Testis (tissue), 3 donors: ENCODE measurements around the gene MAP2K2. TPM values are rescaled to one million over a fixed set of nuclear protein-coding genes. Genes with fewer than 3 reads are reported as not detected.

Experiments
- DNase-seq: peaks from one replicate; pipeline ENCODE4 v3.0.0-alpha.2; 2019
- H3K27ac ChIP-seq, 2 donors: fragments of 200-600 bp; sonication (generic); one replicate each; pipeline ENCODE4 v1.5.1; 2019
- H3K27me3 ChIP-seq: fragments of 200-600 bp; sonication (generic); one replicate; pipeline ENCODE4 v1.5.1; 2019
- H3K36me3 ChIP-seq: fragments of 200-600 bp; sonication (generic); one replicate; pipeline ENCODE4 v1.5.1; 2017; ENCODE audit warnings: low read depth; ENCODE audit errors: missing control alignments
- H3K4me1 ChIP-seq: fragments of 200-600 bp; sonication (generic); one replicate; pipeline ENCODE4 v1.5.1; 2019
- H3K4me3 ChIP-seq, 2 donors: fragments of 200-600 bp; sonication (generic); one replicate each; pipeline ENCODE4 v1.5.1; 2017 to 2019
- H3K9me3 ChIP-seq: fragments of 200-600 bp; sonication (generic); one replicate; pipeline ENCODE4 v1.5.1; 2017
- CTCF ChIP-seq, 3 experiments: fragments of 450-650 bp in 2 of 3; fragments of 200-600 bp in 1 of 3; sonication (generic) in 1 of 3; IDR thresholded peaks; one replicate each; pipeline ENCODE4 v1.5.1; 2016 to 2019; ENCODE audit warnings: antibody characterized with exemption in 3 of 3, mild to moderate bottlenecking in 2 of 3, moderate library complexity in 1 of 3
- POLR2A ChIP-seq: fragments of 450-650 bp; IDR thresholded peaks from one replicate; pipeline ENCODE4 v1.6.1; 2017; ENCODE audit warnings: antibody characterized with exemption, mild to moderate bottlenecking, moderate library complexity
- WGBS, 2 donors: methylation state at CpG; one replicate each; pipeline ENCODE4 v1.1.5; 2018; 5-methylcytosine and 5-hydroxymethylcytosine counted together
- intact Hi-C: fragments of 100-400 bp; cut with DNase I; formaldehyde crosslinking; loops from one replicate; pipeline ENCODE4 v1.15.1; 2023; ENCODE audit warnings: low total_unique reads
- polyA plus RNA-seq: library from polyadenylated mRNA; stranded (reverse); fragments of 350-450 nt; fragmentation: Illumina TruSeq; extraction: RNeasy Lipid Tissue Mini Kit (QIAGEN cat#74804); gene quantifications from one replicate; pipeline ENCODE4 v1.2.3, GENCODE V29; 2014; ENCODE audit warnings: low read depth, low replicate concordance; ENCODE audit not compliant: insufficient read depth
- total RNA-seq, 2 donors: library from RNA; depleted of rRNA; stranded (reverse); fragments of >200 nt; gene quantifications; one replicate each; pipeline ENCODE4 v1.2.3, GENCODE V29; 2016

The MAP2K2 gene
- total and polyA plus RNA-seq, 3 donors from 2014 or later = 181 to 241 (median 225) TPM

GRCh38 chr19:4052993-4053422, 70.9 kb downstream of the MAP2K2 start:
- Histone ChIP-seq H3K4me1 (peaks cover 15% of the 10 kb centered on the region), H3K4me3 (no peak overlapping the region), H3K27me3 (no peaks in the 10 kb centered on the region), H3K27ac (peak overlapping the region; percentile 2 to 61), H3K36me3 (no peaks in the 10 kb centered on the region), H3K9me3 (no peaks in the 10 kb centered on the region)
- TF ChIP-seq CTCF (IDR thresholded peaks at IDR 0.05) (no peak), POLR2A (no peak)
- DNase-seq = no peak
- WGBS, 2 donors = 31 to 35% methylated on average over 3 to 13 of the region's 13 CpGs
- intact Hi-C loops = no loop called here

- H3K9me3 ChIP-seq = no peaks in the 10 kb centered on the region
- intact Hi-C loops = no loop called here
- TF ChIP-seq POLR2A = no peak
- no peak for TF ChIP-seq CTCF (IDR thresholded peaks at IDR 0.05)
- no peaks in the 10 kb centered on the region for H3K36me3 ChIP-seq
- H3K27me3 ChIP-seq = no peaks in the 10 kb centered on the region
- H3K4me3 ChIP-seq = no peak overlapping the region
- peaks cover 12% of the 10 kb centered on the region for H3K4me1 ChIP-seq
- peak overlapping the region; percentile 2 to 61 for H3K27ac ChIP-seq
- no peak for DNase-seq
- WGBS, 2 donors = 55 to 58% methylated on average over 10 to 27 of the region's 27 CpGs
These were observed 71.6 kb downstream of the MAP2K2 start for GRCh38 chr19:4052114-4052992.

- Histone ChIP-seq H3K4me1 (peaks cover 12% of the 10 kb centered on the region), H3K36me3 (no peaks in the 10 kb centered on the region), H3K27me3 (no peaks in the 10 kb centered on the region), H3K9me3 (no peaks in the 10 kb centered on the region), H3K4me3 (no peak overlapping the region), H3K27ac (no peak overlapping the region)
- intact Hi-C loops = no loop called here
- 76 to 82% methylated on average over 14 to 15 of the region's 15 CpGs for WGBS, 2 donors
- TF ChIP-seq CTCF (IDR thresholded peaks at IDR 0.05) = no peak
- DNase-seq = no peak
These were observed 72.5 kb downstream of the MAP2K2 start for GRCh38 chr19:4051175-4052101.

- no peaks in the 10 kb centered on the region for H3K9me3 ChIP-seq
- H3K27me3 ChIP-seq = no peaks in the 10 kb centered on the region
- WGBS, 2 donors = 81 to 82% methylated on average over 14 to 15 of the region's 15 CpGs
- no peaks in the 10 kb centered on the region for H3K36me3 ChIP-seq
- H3K4me3 ChIP-seq = no peak overlapping the region
- intact Hi-C loops = no loop called here
- no peak for DNase-seq
- no peak for TF ChIP-seq CTCF (IDR thresholded peaks at IDR 0.05)
- TF ChIP-seq POLR2A = no peak
- H3K4me1 ChIP-seq = peaks cover 15% of the 10 kb centered on the region
- no peak overlapping the region for H3K27ac ChIP-seq
These were observed 74.5 kb downstream of the MAP2K2 start for GRCh38 chr19:4049432-4049831.
